ENCODE measurements around the gene XRN2. TPM values are rescaled to one million over a fixed set of nuclear protein-coding genes. Genes with fewer than 3 reads are reported as not detected.
"Not testable (repeated sequence)": the region's sequence is repeated elsewhere in the genome, so short reads cannot be mapped to it uniquely, and the experiment has no call there.

XRN2 gene
- total RNA-seq, 3 donors from 2014 or later, result 71.2 to 95.7 (median 90.4) TPM

DNA sequence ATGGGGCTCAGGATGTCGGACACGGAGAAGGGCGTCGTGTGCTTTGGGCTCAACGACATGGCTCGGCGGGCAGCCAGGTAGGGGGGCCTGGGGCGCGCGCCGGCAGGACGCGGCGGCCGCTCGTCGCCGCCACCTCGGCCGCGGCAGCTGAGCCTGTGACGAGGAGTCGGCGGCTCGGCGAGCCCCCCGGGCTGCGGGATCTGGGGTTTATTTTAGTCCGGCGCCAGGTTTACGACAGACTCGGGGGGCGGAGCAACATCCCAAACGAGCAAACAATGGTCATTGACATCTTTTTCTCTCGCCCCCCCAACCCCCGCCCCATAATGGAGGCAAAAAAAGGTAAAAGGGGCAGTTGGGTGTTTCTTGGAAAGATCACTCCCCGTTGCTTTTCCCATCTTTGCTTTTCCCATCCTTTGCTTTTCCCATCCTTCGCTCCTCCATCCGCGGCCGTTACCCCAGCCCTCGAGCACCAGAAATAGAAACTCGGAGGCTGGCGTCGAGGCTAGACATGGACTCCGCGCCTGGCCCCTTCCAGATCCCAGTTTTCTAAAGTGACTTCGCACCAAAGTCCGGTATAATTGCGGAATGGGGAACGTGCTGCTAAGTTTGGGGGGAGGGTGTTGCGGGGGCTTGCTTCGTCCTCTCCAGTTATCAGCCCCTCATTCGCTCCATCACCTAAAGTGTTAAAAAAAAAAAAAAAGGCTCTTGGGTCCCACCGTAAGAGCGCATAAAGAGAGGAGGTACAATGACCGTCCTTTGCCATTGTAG lies 94.4 kb downstream of the XRN2 start, which contains the start of gene NKX2-4:
NKX2-4 (minus strand) TSS at position 186 of the 768 bp plus-strand sequence; CDS start at position 59, 127 bp downstream.
- H3K9me3 ChIP-seq, result no peaks in the 10 kb centered on the region
- TF ChIP-seq POLR2AphosphoS5 (IDR thresholded peaks at IDR 0.05) (no peak), POLR2A (IDR thresholded peaks at IDR 0.05) (no peak)
- TF ChIP-seq, protein P1, sequence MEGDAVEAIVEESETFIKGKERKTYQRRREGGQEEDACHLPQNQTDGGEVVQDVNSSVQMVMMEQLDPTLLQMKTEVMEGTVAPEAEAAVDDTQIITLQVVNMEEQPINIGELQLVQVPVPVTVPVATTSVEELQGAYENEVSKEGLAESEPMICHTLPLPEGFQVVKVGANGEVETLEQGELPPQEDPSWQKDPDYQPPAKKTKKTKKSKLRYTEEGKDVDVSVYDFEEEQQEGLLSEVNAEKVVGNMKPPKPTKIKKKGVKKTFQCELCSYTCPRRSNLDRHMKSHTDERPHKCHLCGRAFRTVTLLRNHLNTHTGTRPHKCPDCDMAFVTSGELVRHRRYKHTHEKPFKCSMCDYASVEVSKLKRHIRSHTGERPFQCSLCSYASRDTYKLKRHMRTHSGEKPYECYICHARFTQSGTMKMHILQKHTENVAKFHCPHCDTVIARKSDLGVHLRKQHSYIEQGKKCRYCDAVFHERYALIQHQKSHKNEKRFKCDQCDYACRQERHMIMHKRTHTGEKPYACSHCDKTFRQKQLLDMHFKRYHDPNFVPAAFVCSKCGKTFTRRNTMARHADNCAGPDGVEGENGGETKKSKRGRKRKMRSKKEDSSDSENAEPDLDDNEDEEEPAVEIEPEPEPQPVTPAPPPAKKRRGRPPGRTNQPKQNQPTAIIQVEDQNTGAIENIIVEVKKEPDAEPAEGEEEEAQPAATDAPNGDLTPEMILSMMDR (IDR thresholded peaks at IDR 0.05), result no peak
- no peak within 1 kb of the TSS for H3K27ac ChIP-seq
- peak within 1 kb of the TSS in 2 of 3 donors; percentile 19 to 57 for H3K4me3 ChIP-seq
- no peak for DNase-seq (ENCODE audit: low spot score in 2 of 2)
- intact Hi-C loops (cut with DNase I; ENCODE audit: low total_unique reads), result no loop called here
- H3K4me1 ChIP-seq, result peaks cover 0 to 8% of the 10 kb centered on the region in 2 donors
- no peaks in the 10 kb centered on the region for H3K36me3 ChIP-seq
- H3K27me3 ChIP-seq, result peaks cover 14 to 86% of the 10 kb centered on the region in 2 donors

DNA sequence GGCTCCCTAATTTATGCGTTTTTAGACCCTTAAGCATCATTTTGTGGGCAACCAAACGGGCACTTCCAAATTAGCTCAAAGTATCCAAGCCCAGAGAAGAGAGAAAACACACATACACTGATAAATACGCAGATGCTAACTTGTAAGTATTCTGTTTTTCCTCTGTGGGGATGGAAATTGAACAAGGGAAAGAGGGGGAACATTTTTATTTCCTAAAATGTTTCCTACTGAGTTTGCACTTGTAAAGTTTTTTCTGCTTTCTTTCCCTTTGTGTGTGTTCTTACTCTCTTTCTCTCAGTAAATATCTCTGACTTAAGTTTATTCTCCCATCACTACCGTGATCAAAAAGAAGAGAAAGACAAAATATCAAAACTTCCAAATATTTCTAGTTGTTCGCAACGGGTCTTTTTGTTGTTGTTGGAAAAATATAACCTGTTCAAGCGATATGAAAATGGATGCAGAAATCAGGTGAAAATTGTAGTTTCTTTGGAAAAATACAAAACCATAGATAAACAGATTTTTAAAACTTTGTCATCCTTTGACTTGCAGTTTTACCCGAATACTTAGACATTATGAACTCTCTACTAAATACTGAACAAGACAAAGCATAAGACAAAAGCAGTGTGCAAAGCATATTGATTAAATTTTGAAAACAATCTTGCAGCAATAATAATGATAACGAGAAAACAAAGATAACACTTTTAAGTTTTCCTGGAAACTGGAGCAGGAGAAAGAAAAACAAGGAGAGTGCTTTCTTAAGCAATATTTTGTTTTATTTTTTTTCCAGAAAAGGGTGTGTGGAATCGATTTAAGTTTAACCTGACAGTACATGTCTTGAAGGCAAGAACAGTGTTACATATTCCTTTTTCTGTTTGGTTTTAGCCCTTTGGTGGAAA lies 95.2 kb downstream of the XRN2 start:
- Histone ChIP-seq H3K36me3 (no peaks in the 10 kb centered on the region), H3K27me3 (peaks cover 14 to 89% of the 10 kb centered on the region in 2 donors), H3K4me3 (no peak overlapping the region), H3K4me1 (peaks cover 0 to 8% of the 10 kb centered on the region in 2 donors), H3K9me3 (no peaks in the 10 kb centered on the region), H3K27ac (no peak overlapping the region)
- intact Hi-C loops (cut with DNase I; ENCODE audit: low total_unique reads), result no loop called here
- no peak for DNase-seq (ENCODE audit: low spot score in 2 of 2)
- TF ChIP-seq POLR2AphosphoS5 (IDR thresholded peaks at IDR 0.05), result no peak
- TF ChIP-seq, protein P1 (IDR thresholded peaks at IDR 0.05), result no peak
- no peak for TF ChIP-seq POLR2A (IDR thresholded peaks at IDR 0.05)

DNA sequence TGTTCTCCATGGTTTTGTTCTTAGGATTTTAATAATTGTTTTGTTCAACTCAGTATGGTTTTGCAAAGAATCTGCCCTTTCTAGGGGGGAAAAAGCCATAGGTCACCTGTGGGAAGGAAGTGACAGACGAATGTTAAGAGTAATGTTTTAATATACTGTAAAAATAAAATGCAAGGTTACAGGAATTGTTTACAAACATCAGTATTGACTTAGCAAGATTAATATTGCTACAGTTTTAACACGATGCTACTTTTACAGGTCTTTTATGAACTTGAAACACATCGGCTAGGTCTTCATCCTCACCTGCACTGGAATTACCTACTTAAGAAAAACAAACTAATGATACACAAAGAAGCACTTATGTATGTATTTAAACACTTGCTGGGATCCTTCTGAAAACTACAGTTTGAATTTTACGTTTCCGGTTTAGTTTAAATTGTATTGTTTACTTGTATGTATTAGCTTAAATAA lies 95.9 kb downstream of the XRN2 start:
- Histone ChIP-seq H3K9me3 (no peaks in the 10 kb centered on the region), H3K27ac (no peak overlapping the region), H3K4me3 (no peak overlapping the region), H3K36me3 (no peaks in the 10 kb centered on the region), H3K4me1 (peaks cover 0 to 8% of the 10 kb centered on the region in 2 donors), H3K27me3 (peaks cover 14 to 87% of the 10 kb centered on the region in 2 donors)
- TF ChIP-seq, protein P1 (IDR thresholded peaks at IDR 0.05), result no peak
- TF ChIP-seq POLR2AphosphoS5 (IDR thresholded peaks at IDR 0.05) (no peak), POLR2A (IDR thresholded peaks at IDR 0.05) (no peak)
- no peak for DNase-seq (ENCODE audit: low spot score in 2 of 2)
- intact Hi-C loops (cut with DNase I; ENCODE audit: low total_unique reads), result no loop called here

DNA sequence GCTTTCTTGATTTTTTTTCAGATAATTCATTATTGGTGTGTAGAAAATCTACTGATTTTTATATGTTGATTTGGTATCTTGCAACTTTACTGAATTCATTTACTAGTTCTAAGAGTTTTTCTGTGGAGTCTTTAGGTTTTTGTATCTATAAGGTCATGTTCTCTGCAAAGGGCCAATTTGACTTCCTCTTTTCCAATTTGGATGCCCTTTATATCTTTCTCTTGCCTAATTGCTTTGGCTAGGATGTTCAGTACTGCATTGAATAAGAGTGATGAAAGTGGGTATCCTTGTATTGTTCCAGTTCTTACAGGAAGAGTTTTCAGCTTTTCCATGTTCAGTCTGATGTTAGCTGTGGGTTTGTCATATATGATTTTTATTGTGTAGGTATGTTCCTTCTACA lies 108.6 kb downstream of the XRN2 start:
- intact Hi-C loops (cut with DNase I; ENCODE audit: low total_unique reads), result no loop called here
- peaks cover 0 to 19% of the 10 kb centered on the region in 2 donors for H3K9me3 ChIP-seq
- TF ChIP-seq POLR2AphosphoS5 (IDR thresholded peaks at IDR 0.05) (no peak), POLR2A (IDR thresholded peaks at IDR 0.05) (no peak)
- TF ChIP-seq, protein P1 (IDR thresholded peaks at IDR 0.05), result no peak

DNA sequence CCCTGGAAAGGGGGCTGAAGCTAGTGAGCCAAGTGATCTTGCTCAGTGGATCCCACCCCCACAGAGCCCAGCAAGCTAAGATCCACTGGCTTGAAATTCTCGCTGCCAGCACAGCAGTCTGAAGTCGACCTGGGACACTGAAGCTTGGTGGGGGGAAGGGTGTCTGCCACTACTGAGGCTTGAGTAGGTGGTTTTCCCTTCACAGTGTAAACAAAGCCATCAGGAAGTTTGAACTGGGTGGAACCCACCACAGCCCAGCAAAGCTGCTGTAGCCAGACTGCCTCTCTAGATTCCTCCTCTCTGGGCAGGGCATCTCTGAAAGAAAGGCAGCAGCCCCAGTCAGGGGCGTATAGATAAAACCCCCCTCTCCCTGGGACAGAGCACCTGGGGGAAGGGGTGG lies 110.9 kb downstream of the XRN2 start:
- H3K27ac ChIP-seq; DNase-seq (ENCODE audit: low spot score in 2 of 2); H3K36me3 ChIP-seq; H3K4me3 ChIP-seq; intact Hi-C loops (cut with DNase I; ENCODE audit: low total_unique reads); H3K4me1 ChIP-seq: not testable (repeated sequence)
- H3K27me3 ChIP-seq, result peaks cover 0 to 14% of the 10 kb centered on the region in 2 donors
- peaks cover 0 to 19% of the 10 kb centered on the region in 2 donors for H3K9me3 ChIP-seq

More for the DNA sequence above, 108.6 kb downstream of the XRN2 start:
- Histone ChIP-seq H3K36me3 (no peaks in the 10 kb centered on the region), H3K27ac (no peak overlapping the region), H3K27me3 (peaks cover 0 to 23% of the 10 kb centered on the region in 2 donors), H3K4me3 (no peak overlapping the region), H3K4me1 (no peaks in the 10 kb centered on the region)
- DNase-seq (ENCODE audit: low spot score in 2 of 2), result no peak

DNA sequence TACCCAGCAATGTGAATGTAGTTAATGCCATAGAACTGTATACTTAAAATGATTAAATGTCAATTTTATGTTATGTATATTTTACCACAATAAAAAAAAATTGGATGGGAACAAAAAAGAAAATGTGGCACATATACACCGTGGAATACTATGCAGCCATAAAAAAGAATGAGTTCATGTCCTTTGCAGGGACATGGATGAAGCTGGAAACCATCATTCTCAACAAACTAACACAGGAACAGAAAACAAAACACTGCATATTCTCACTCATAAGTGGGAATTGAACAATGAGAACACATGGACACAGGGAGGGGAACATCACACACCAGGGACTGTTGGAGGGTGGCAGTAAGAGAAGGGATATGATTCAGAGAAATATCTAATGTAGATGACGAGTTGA lies 116.0 kb downstream of the XRN2 start:
- H3K27me3 ChIP-seq; DNase-seq (ENCODE audit: low spot score in 2 of 2); H3K27ac ChIP-seq; H3K4me1 ChIP-seq; intact Hi-C loops (cut with DNase I; ENCODE audit: low total_unique reads); H3K36me3 ChIP-seq; H3K4me3 ChIP-seq: not testable (repeated sequence)
- H3K9me3 ChIP-seq, result peaks cover 7 to 29% of the 10 kb centered on the region in 2 donors

Data from breast epithelium (tissue), 4 donors.